ENCODE data around the gene ADD1. TPM values are rescaled to one million over a fixed set of nuclear protein-coding genes. Genes with fewer than 3 reads are reported as not detected.

Gene ADD1
- total RNA-seq, 4 donors from 2014 or later: 253 to 402 (median 311) TPM

- DNase-seq (ENCODE audit: extremely low spot score): no peak
- Histone ChIP-seq H3K4me1 (peaks cover 2 to 5% (median 3%) of the 10 kb centered on the region in 4 donors), H3K27ac (replicated peaks in 1 of 4) (no peak overlapping the region), H3K9me3 (no peaks in the 10 kb centered on the region), H3K36me3 (peaks cover 72 to 100% (median 100%) of the 10 kb centered on the region in 4 donors), H3K4me3 (no peak overlapping the region), H3K27me3 (no peaks in the 10 kb centered on the region)
- TF ChIP-seq EP300 (IDR thresholded peaks at IDR 0.05) (no peak), POLR2AphosphoS5 (IDR thresholded peaks at IDR 0.05) (no peak), POLR2A (IDR thresholded peaks at IDR 0.05; ENCODE audit: low read depth) (no peak)
- TF ChIP-seq, protein P1, sequence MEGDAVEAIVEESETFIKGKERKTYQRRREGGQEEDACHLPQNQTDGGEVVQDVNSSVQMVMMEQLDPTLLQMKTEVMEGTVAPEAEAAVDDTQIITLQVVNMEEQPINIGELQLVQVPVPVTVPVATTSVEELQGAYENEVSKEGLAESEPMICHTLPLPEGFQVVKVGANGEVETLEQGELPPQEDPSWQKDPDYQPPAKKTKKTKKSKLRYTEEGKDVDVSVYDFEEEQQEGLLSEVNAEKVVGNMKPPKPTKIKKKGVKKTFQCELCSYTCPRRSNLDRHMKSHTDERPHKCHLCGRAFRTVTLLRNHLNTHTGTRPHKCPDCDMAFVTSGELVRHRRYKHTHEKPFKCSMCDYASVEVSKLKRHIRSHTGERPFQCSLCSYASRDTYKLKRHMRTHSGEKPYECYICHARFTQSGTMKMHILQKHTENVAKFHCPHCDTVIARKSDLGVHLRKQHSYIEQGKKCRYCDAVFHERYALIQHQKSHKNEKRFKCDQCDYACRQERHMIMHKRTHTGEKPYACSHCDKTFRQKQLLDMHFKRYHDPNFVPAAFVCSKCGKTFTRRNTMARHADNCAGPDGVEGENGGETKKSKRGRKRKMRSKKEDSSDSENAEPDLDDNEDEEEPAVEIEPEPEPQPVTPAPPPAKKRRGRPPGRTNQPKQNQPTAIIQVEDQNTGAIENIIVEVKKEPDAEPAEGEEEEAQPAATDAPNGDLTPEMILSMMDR (IDR thresholded peaks at IDR 0.05): no peak
- WGBS: 89% methylated on average over 19 of the region's 21 CpGs
- intact Hi-C loops (cut with DNase I): no loop called here
Measured at GRCh38 chr4:2942037-2942531, 98.4 kb downstream of the ADD1 start.

GRCh38 chr4:2942532-2943363 is 99.1 kb downstream of the ADD1 start:
- H3K36me3 ChIP-seq: peaks cover 79 to 100% (median 100%) of the 10 kb centered on the region in 4 donors
- H3K9me3 ChIP-seq: no peaks in the 10 kb centered on the region
- H3K27me3 ChIP-seq: no peaks in the 10 kb centered on the region
- intact Hi-C loops (cut with DNase I): no loop called here
- H3K4me3 ChIP-seq: no peak overlapping the region
- no peak overlapping the region for H3K27ac ChIP-seq (replicated peaks in 1 of 4)
- H3K4me1 ChIP-seq: no peaks in the 10 kb centered on the region
- TF ChIP-seq EP300 (IDR thresholded peaks at IDR 0.05): no peak
- no peak for DNase-seq (ENCODE audit: extremely low spot score)
- WGBS: 80% methylated on average over 29 of the region's 31 CpGs

- Histone ChIP-seq H3K4me1 (no peaks in the 10 kb centered on the region), H3K4me3 (no peak overlapping the region), H3K27ac (replicated peaks in 1 of 4) (no peak overlapping the region), H3K27me3 (no peaks in the 10 kb centered on the region), H3K9me3 (no peaks in the 10 kb centered on the region), H3K36me3 (peaks cover 79 to 100% (median 100%) of the 10 kb centered on the region in 4 donors)
- no peak for DNase-seq (ENCODE audit: extremely low spot score)
- intact Hi-C loops (cut with DNase I): no loop called here
- TF ChIP-seq POLR2A (IDR thresholded peaks at IDR 0.05; ENCODE audit: low read depth) (no peak), EP300 (IDR thresholded peaks at IDR 0.05) (no peak), POLR2AphosphoS5 (IDR thresholded peaks at IDR 0.05) (no peak)
- TF ChIP-seq, protein P1 (IDR thresholded peaks at IDR 0.05): no peak
- WGBS: 90% methylated on average over 20 of the region's 20 CpGs
Measured at GRCh38 chr4:2943364-2944090, 99.9 kb downstream of the ADD1 start.

- TF ChIP-seq, protein P1 (IDR thresholded peaks at IDR 0.05): no peak
- no peak for TF ChIP-seq EP300 (IDR thresholded peaks at IDR 0.05)
- no peak for TF ChIP-seq POLR2A (IDR thresholded peaks at IDR 0.05; ENCODE audit: low read depth)
- no peak for TF ChIP-seq POLR2AphosphoS5 (IDR thresholded peaks at IDR 0.05)
- H3K36me3 ChIP-seq: peaks cover 73 to 100% (median 100%) of the 10 kb centered on the region in 4 donors
- WGBS: 91% methylated on average over 11 of the region's 11 CpGs
Measured at GRCh38 chr4:2944091-2944482, 100.4 kb downstream of the ADD1 start.

More at GRCh38 chr4:2944091-2944482, 100.4 kb downstream of the ADD1 start:
- no peaks in the 10 kb centered on the region for H3K4me1 ChIP-seq
- no peak for DNase-seq (ENCODE audit: extremely low spot score)
- H3K4me3 ChIP-seq: no peak overlapping the region
- intact Hi-C loops (cut with DNase I): no loop called here
- H3K9me3 ChIP-seq: no peaks in the 10 kb centered on the region
- no peak overlapping the region for H3K27ac ChIP-seq (replicated peaks in 1 of 4)
- no peaks in the 10 kb centered on the region for H3K27me3 ChIP-seq
